Keratinocyte (primary cell): ENCODE measurements around the gene VPS13A. TPM values are rescaled to one million over a fixed set of nuclear protein-coding genes. Genes with fewer than 3 reads are reported as not detected.

Source experiments
- DNase-seq: peaks from one replicate; pipeline ENCODE4 v3.0.0-alpha.2; 2011; ENCODE audit warnings: low read depth, missing footprints, low spot score
- FAIRE-seq: peaks from 2 replicates; lab custom pipeline; 2011; peaks lifted over from hg19 to GRCh38; lab: Jason Lieb, UNC
- H2AFZ ChIP-seq: 2 replicates; pipeline ENCODE4 v1.6.0; 2012; ENCODE audit warnings: low read length, control low read depth, inconsistent platforms; ENCODE audit not compliant: control insufficient read depth
- H3K27ac ChIP-seq: 2 replicates; pipeline ENCODE4 v1.5.1; 2011; ENCODE audit warnings: low read length; ENCODE audit not compliant: control insufficient read depth, insufficient read depth
- H3K27me3 ChIP-seq: 3 replicates; pipeline ENCODE4 v1.6.0; 2011; ENCODE audit warnings: low read length; ENCODE audit not compliant: control insufficient read depth, insufficient read depth; ENCODE audit errors: extremely low read depth
- H3K36me3 ChIP-seq, 2 experiments: 2 replicates in 1 of 2; 3 replicates in 1 of 2; pipeline ENCODE4 v1.5.1; 2011; ENCODE audit warnings: low read length in 2 of 2, mild to moderate bottlenecking in 1 of 2; ENCODE audit not compliant: control insufficient read depth in 2 of 2, insufficient read depth in 2 of 2; ENCODE audit errors: extremely low read depth in 1 of 2
- H3K4me1 ChIP-seq: 3 replicates; pipeline ENCODE4 v1.5.1; 2011; ENCODE audit warnings: low read length; ENCODE audit not compliant: control insufficient read depth, insufficient read depth; ENCODE audit errors: extremely low read depth
- H3K4me2 ChIP-seq: 3 replicates; pipeline ENCODE4 v1.6.0; 2011; ENCODE audit warnings: low read depth, low read length; ENCODE audit not compliant: control insufficient read depth, insufficient read depth; ENCODE audit errors: extremely low read depth
- H3K4me3 ChIP-seq, 3 experiments: fragments of 200-600 bp in 1 of 3; sonication (generic) in 1 of 3; 2 replicates in 2 of 3; 3 replicates in 1 of 3; pipeline ENCODE4 v1.5.1; 2011 to 2016; ENCODE audit warnings: low read length in 3 of 3, mild to moderate bottlenecking in 3 of 3, control low read depth in 2 of 3, inconsistent platforms in 1 of 3, low read depth in 1 of 3, mixed read lengths in 1 of 3, mixed run types in 1 of 3, moderate library complexity in 1 of 3; ENCODE audit not compliant: control insufficient read depth in 2 of 3, insufficient read depth in 2 of 3; ENCODE audit errors: extremely low read depth in 1 of 3
- H3K79me2 ChIP-seq: 2 replicates; pipeline ENCODE4 v1.6.0; 2012; ENCODE audit warnings: low read length; ENCODE audit not compliant: control insufficient read depth, insufficient read depth
- H3K9ac ChIP-seq: 3 replicates; pipeline ENCODE4 v1.6.0; 2011; ENCODE audit warnings: low read length; ENCODE audit not compliant: control insufficient read depth, insufficient read depth; ENCODE audit errors: extremely low read depth
- H3K9me1 ChIP-seq: 3 replicates; pipeline ENCODE4 v1.6.0; 2011; ENCODE audit warnings: low read length; ENCODE audit not compliant: control insufficient read depth, insufficient read depth; ENCODE audit errors: extremely low read depth
- H3K9me3 ChIP-seq: 2 replicates; pipeline ENCODE4 v1.5.1; 2012; ENCODE audit warnings: low read depth, low read length; ENCODE audit not compliant: control insufficient read depth
- H4K20me1 ChIP-seq: 3 replicates; pipeline ENCODE4 v1.6.0; 2011; ENCODE audit warnings: low read length; ENCODE audit not compliant: control insufficient read depth, insufficient read depth; ENCODE audit errors: extremely low read depth
- EZH2 ChIP-seq: IDR thresholded peaks from one replicate; pipeline ENCODE4 v1.6.1; 2012; ENCODE audit warnings: inconsistent platforms, mild to moderate bottlenecking, low read length, moderate library complexity
- dilution Hi-C: fragments of 300-500 bp; cut with MboI; formaldehyde crosslinking; loops from one replicate; pipeline ENCODE4 v1.7.0; 2020; ENCODE audit warnings: low sequenced_read_pairs; ENCODE audit not compliant: extremely low pct_ligation_motif_present
- polyA plus RNA-seq, 5 experiments: library from polyadenylated mRNA; depleted of rRNA in 3 of 5; stranded (reverse) in 3 of 5; stranded (forward) in 1 of 5; unstranded in 1 of 5; fragments of >200 nt; gene quantifications; 1 replicate in 1 of 5; 2 replicates in 3 of 5; 3 replicates in 1 of 5; pipeline versions ENCODE4 v1.2.1 to v1.2.3, GENCODE V29; 2011 to 2012; ENCODE audit warnings: missing spikeins in 2 of 5, low read depth in 1 of 5, low replicate concordance in 1 of 5
- TF ChIP-seq, protein P1 (sequence below), 3 experiments: IDR thresholded peaks in 1 of 3; conservative IDR thresholded peaks in 1 of 3; optimal IDR thresholded peaks in 1 of 3; 2 replicates in 2 of 3; 3 replicates in 1 of 3; pipeline versions ENCODE3 to v1.5.1; 2011; ENCODE audit warnings: low read length in 3 of 3, mild to moderate bottlenecking in 3 of 3, moderate library complexity in 2 of 3, control low read depth in 1 of 3, inconsistent platforms in 1 of 3; ENCODE audit not compliant: insufficient read depth in 2 of 3; ENCODE audit errors: extremely low read depth in 1 of 3

Gene VPS13A
- polyA plus RNA-seq, 1 donor (not counting 4 experiments of a cell fraction or from before 2014, with no cell fraction given), result 55.3 TPM

DNA sequence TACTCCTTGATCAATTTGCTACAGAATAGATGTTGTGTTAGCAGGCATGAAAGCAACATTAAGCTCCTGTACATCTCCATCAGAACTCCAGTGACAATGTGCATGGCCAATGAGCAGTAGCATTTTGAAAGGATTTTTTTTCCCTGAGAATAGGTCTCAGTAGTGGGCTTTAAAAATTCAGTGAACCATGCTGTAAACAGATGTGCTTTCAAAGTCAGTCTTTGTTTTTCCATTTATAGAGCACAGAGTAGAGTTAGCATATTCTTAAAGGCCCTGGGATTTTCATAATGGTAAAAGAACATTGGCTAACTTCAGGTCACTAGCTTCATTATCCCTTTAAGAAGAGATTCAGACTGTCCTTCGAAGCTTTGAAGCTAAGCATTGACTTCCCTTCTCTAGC, 150.8 kb downstream of the VPS13A start:
- FAIRE-seq (no peak), DNase-seq (no peak)
- no peaks in the 10 kb centered on the region for H3K27me3 ChIP-seq
- H2AFZ ChIP-seq, result no peak overlapping the region
- H3K9me1 ChIP-seq, result peaks cover 3% of the 10 kb centered on the region
- peaks cover 3 to 7% of the 10 kb centered on the region in 2 experiments for H3K36me3 ChIP-seq
- H3K9ac ChIP-seq, result no peak overlapping the region
- no peak for TF ChIP-seq EZH2
- TF ChIP-seq, protein P1, sequence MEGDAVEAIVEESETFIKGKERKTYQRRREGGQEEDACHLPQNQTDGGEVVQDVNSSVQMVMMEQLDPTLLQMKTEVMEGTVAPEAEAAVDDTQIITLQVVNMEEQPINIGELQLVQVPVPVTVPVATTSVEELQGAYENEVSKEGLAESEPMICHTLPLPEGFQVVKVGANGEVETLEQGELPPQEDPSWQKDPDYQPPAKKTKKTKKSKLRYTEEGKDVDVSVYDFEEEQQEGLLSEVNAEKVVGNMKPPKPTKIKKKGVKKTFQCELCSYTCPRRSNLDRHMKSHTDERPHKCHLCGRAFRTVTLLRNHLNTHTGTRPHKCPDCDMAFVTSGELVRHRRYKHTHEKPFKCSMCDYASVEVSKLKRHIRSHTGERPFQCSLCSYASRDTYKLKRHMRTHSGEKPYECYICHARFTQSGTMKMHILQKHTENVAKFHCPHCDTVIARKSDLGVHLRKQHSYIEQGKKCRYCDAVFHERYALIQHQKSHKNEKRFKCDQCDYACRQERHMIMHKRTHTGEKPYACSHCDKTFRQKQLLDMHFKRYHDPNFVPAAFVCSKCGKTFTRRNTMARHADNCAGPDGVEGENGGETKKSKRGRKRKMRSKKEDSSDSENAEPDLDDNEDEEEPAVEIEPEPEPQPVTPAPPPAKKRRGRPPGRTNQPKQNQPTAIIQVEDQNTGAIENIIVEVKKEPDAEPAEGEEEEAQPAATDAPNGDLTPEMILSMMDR (optimal IDR thresholded peaks at IDR 0.05 in 1 of 3, IDR thresholded peaks at IDR 0.05 in 1 of 3, conservative IDR thresholded peaks at IDR 0.05 in 1 of 3; ENCODE audit: extremely low read depth in 1 of 3, insufficient read depth in 2 of 3, low read length in 3 of 3), result no peak
- H3K4me1 ChIP-seq, result no peaks in the 10 kb centered on the region
- H4K20me1 ChIP-seq, result no peaks in the 10 kb centered on the region
- no peaks in the 10 kb centered on the region for H3K9me3 ChIP-seq
- dilution Hi-C loops, result no loop called here
- no peak overlapping the region for H3K4me3 ChIP-seq
- H3K4me2 ChIP-seq, result no peak overlapping the region
- H3K27ac ChIP-seq, result no peak overlapping the region
- no peaks in the 10 kb centered on the region for H3K79me2 ChIP-seq

GRCh38 chr9:77370064-77370463, 192.7 kb downstream of the VPS13A start:
- Histone ChIP-seq H3K4me3 (no peak overlapping the region), H4K20me1 (no peaks in the 10 kb centered on the region), H3K27ac (no peak overlapping the region), H2AFZ (no peak overlapping the region), H3K9me3 (no peaks in the 10 kb centered on the region), H3K4me2 (no peak overlapping the region), H3K4me1 (no peaks in the 10 kb centered on the region), H3K36me3 (peaks cover 4 to 6% of the 10 kb centered on the region in 2 experiments), H3K27me3 (no peaks in the 10 kb centered on the region), H3K79me2 (no peaks in the 10 kb centered on the region), H3K9me1 (no peaks in the 10 kb centered on the region), H3K9ac (no peak overlapping the region)
- DNase-seq, result no peak
- TF ChIP-seq, protein P1 (optimal IDR thresholded peaks at IDR 0.05 in 1 of 3, IDR thresholded peaks at IDR 0.05 in 1 of 3, conservative IDR thresholded peaks at IDR 0.05 in 1 of 3; ENCODE audit: extremely low read depth in 1 of 3, insufficient read depth in 2 of 3, low read length in 3 of 3), result no peak
- no peak for FAIRE-seq
- dilution Hi-C loops, result no loop called here
